ENCODE results near the gene ZNF511.

Gene ZNF511

GRCh38 chr10:133355991-133356390, 47.3 kb downstream of the ZNF511 start:
- no peak for FAIRE-seq

DNA sequence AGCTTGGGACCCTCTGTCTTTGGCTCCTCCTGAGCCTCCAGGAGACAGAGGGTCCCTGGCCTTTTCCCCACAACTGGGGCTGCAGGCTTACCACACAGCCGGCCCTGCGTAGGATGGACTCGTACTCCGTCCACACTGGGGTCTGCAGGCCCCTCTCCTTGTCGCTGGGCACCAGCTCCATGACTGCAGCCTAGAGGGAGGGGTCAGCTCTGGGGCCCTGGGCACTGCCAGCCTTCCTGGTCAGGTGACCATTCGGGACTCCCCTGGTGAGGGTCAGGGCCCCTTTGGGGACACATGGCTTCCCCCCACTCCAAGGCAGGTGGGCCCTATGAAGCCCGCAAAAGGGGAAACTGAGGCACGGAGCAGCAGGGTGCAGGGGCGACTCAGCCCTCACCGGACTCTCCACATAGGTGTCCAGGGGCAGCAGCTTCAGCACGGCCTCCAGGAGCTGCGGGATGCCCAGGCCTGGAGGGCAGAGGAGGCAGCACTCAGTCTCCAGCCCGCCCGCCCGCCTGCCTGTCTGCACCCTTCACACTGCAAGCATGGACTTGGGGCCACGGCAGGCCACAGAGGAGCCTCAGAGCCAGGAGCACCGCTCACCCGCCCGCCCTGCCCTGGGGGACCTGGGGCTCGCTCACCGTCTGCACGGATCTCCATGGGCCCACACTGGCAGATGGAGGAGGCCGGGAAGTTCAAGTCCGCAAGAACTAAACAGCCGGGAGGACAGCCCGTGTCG, 48.0 kb downstream of the ZNF511 start:
- FAIRE-seq = no peak

- FAIRE-seq = no peak
These were observed 48.8 kb downstream of the ZNF511 start, which contains the start of gene FUOM for GRCh38 chr10:133357285-133358161. TSS of gene FUOM (minus strand) at chr10:133358019. CDS start at chr10:133358007, 12 bp downstream.

- FAIRE-seq = no peak
These were observed 49.6 kb downstream of the ZNF511 start for GRCh38 chr10:133358162-133358924.

DNA sequence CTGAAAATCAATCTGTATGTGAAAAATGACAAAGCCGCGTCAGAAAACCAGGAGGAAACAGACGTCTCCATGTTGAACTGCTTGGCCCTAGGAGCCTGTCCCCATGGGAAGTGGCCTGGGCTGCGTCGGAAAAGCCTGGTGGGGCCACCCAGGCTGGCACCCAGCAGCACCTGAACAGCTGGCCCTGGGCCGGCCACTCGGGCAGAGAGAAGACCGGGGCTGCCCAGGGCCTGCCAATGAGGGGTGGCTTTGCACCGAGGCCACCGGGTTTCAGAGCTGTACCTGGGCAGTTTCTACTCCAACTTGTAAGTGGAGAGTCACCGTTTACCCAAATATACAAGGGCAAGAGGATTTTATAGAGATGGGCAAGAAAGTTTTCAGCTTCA, 50.2 kb downstream of the ZNF511 start:
- FAIRE-seq = no peak

DNA sequence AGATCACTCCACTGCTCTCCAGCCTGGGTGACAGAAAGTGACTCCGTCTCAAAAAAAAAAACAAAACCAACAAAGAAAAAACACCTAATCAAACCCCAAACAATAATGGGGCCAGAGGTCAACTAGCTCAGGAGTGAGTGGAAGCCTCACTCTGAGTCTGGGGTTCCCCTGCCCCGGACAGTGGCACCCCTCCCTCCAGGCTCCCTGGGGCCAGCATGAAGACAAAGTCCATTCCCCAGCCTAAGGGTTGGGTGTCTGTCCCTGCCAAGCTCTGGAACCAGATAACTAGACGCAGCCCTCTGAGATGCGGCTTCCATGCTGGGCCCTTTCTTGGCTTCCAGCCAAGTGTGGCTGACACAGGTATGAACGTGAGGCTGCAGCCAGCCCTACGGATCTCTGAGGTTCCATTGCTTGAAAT, 50.8 kb downstream of the ZNF511 start:
- no peak for FAIRE-seq

GRCh38 chr10:133359972-133360610, 51.4 kb downstream of the ZNF511 start:
- FAIRE-seq = no peak

DNA sequence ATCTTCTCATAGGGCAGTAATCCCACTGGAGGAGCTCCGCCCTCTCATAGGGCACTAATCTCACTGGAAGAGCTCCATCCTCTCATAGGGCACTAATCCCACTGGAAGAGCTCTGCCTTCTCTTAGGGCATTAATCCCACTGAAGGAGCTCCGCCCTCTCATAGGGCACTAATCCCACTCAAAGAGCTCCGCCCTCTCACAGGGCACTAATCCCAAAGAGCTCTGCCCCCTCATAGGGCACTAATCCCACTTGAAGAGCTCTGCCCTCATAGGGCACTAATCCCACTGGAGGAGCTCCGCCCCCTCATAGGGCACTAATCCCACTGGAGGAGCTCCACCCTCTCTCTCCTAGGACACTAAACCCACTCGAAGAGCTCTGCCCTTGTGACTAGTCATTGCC, 52.5 kb downstream of the ZNF511 start:
- FAIRE-seq = no peak

- no peak for FAIRE-seq
These were observed 53.2 kb downstream of the ZNF511 start for GRCh38 chr10:133361773-133362441.

Measured in TTC549 (cell line).